ENCODE measurements around the gene WDFY3.

Gene WDFY3

DNA sequence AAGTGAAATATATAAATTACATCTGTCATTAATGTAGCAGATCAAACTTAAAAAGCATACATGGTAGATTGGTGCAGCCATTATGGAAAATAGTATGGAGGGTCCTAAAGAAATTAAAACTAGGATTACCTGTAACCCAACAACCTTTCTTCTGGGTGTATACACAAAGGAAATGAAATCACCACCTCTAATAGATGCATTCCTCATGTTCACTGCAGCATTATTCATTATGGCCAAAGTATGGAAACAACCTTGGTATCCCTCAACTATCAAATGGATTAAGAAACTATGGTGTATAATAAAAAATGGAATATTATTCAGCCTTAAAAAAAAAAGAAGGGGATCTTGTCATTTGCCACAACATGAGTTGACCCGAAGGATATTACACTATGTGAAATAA, 13.7 kb downstream of the WDFY3 start:
- DNase-seq (ENCODE audit: low read depth in 2 of 2) = no peak

DNA sequence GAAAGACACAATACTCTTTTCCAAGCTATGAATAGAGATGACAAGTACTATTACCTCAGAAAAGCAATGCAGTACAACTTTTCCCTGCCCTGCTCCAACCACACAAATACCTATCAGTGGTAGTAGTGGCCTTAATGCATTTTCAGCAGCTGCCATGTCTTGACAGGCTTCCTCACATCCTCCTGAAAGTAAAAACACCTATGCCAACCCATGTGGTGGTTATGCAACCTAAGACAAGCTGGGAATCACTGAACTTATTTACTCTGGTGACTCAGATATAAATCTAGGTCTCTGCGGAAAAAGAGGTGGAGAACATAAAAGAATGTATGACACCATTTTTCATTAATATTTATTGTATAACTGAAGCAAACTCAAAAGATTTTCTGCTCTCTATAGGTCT, 14.5 kb downstream of the WDFY3 start:
- DNase-seq (ENCODE audit: low read depth in 2 of 2) = no peak

DNA sequence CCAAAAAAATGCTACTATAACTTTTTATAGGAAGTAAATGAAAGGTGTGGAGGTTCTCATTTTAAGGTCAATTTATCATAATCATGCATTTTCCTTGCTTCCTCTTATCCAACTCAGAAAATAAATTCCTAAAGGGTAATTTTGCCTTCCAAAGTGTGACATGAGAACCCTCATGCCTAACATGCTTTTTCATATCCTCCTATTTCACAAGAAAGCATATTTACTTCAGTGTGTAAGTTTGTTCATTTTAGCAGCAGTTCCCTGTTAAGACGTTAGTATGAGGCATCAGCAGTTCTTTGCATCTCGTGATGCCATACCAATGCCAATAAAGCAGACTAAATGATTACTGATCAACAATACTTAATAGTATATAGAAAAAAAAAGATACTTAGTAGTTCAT, 18.4 kb downstream of the WDFY3 start:
- DNase-seq (ENCODE audit: low read depth in 2 of 2) = no peak

GRCh38 chr4:84944947-84945346, 21.5 kb downstream of the WDFY3 start:
- no peak for DNase-seq (ENCODE audit: low read depth in 2 of 2)

- DNase-seq (ENCODE audit: low read depth in 2 of 2) = no peak
Observed at GRCh38 chr4:84940960-84941359, 25.5 kb downstream of the WDFY3 start.

DNA sequence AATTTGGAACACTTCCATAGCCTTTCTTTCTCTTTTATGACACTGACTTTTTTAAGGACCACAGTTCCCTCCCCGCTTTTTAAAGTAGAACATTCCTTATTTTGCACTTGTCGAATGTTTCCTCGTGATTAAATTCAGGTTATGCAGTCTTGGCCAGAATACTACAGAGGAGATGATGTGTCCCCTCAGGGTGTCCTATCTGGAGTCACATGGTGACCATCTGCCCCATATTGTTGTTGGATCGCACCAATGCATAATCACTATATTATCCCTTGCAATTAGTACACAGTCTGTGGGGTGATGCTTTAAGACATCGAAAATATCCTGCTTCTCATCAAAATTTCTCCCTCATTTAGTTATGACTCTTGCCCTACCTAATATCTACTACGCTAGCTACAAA, 27.4 kb downstream of the WDFY3 start:
- DNase-seq (ENCODE audit: low read depth in 2 of 2) = no peak

DNA sequence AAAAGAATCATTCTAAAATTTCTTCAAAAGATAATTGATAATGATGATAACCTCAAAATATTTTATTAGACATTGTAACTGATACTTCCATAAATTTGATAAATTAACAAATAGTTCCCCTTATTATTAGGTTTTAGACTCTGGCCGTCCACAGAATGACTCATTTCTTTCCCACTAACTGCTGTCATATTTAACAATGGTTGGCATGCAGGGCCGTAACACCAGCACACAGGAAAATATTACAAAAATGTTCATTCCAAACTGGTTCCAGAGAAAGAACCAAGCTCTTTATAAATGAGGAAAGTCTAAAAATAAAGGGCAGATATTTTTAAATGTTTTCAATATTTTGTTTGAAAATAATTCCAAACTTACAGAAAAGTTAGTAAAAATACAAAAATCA, 28.2 kb downstream of the WDFY3 start:
- peak; percentile 54 for DNase-seq (ENCODE audit: low read depth in 2 of 2)

DNA sequence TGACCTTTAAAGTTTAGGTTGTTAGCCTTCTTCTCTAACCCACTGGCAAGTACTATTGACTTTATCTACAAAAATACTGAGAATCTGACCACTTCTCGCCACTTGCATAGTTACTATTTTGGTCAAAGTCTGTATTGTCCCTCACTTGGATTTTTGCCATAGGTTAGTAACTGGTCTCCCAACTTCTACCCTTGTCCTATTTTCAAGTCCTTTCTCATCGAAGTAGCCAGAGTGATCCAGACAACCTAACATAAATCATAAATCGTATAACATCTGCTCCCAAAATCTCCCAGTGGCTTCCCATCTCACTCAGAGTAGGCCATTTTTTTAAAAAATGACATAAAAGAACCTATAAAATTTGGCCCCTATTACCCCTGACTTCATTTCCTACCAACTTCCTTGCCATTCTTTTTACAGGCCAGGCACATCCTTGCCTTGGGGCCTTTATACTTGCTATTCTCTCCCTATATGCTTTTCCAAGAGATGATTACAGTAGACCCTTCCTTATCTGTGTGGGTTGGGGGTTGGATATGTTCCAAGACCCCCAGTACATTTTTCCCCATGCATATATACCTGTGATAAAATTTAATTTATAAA, 29.0 kb downstream of the WDFY3 start:
- no peak for DNase-seq (ENCODE audit: low read depth in 2 of 2)

GRCh38 chr4:84936123-84936522, 30.4 kb downstream of the WDFY3 start:
- DNase-seq (ENCODE audit: low read depth in 2 of 2) = no peak

DNA sequence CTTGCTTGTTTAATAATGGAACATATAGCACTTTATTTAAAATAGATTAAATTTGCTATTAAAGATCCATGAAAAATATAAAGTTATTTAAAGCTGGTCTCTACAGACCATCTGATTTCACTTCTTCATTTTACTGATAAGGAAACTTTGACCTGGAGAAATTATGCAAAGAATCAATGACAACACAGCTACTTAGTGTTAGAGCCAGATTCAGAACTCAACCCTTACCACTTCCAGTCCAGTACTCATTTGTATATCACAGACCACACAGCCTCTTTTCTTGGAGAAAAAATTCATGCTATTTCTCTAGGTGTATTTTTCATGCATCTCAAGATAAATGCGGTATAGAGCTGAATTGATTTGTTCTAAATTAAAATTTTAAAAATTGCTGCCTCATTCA, 34.0 kb downstream of the WDFY3 start:
- no peak for DNase-seq (ENCODE audit: low read depth in 2 of 2)

DNA sequence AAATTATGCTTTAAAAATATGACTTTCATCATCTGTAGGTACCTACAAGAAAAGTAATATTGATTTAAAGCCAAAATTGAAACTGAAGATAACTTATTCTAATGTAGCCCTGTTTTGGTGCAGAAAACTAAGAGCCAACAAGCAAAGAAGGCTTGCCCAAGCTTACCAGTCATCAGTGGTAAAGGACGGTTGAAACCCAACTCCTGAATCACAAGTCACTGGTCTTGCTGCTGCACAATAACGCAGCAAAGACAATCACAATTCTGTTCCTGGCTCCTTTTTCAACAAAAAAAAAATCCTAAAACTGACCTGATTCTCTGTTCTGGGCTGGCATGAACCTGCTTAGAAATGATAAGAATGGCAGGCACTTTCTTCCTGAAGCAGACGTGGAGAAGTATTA, 34.5 kb downstream of the WDFY3 start:
- no peak for DNase-seq (ENCODE audit: low read depth in 2 of 2)

DNA sequence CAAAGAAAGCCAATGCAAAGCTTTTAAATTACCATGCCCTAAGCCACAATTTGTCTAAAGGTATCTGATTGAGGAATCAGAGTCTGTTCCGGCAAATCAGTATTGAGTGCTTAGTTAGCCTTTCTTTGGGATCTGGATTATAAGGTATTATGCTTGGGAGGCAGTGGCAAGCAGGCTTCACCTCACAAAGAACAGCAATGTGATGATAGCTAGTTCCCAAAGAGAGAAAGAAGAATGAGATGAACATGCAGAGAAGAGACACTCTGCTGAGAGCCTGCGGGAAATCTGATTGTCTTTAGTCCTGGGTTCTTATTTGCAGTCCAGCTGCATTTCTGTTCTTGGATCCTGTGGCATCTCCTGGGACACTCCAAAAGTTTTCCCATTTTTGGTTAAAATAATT, 35.2 kb downstream of the WDFY3 start:
- no peak for DNase-seq (ENCODE audit: low read depth in 2 of 2)

DNA sequence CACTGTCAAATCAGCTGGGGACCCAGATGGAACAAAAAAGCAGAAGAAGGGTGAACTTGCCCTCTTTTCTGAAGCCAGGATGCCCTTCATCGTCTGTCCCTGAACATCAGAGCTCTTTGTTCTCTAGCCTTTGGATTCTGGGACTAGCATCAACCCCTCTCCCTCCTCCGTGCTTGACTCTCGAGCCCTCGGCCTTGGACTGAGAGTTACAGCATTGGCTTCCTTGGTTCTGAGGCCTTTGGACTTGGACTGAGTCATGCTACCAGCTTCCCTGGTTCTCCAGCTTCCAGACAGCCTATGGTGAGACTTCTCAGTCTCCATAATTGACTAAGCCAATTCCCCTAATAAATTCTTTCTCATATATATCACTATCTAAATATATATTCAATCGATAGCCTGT, 38.4 kb downstream of the WDFY3 start:
- DNase-seq (ENCODE audit: low read depth in 2 of 2) = no peak

- DNase-seq (ENCODE audit: low read depth in 2 of 2) = no peak
Observed at GRCh38 chr4:84927428-84927827, 39.1 kb downstream of the WDFY3 start.

DNA sequence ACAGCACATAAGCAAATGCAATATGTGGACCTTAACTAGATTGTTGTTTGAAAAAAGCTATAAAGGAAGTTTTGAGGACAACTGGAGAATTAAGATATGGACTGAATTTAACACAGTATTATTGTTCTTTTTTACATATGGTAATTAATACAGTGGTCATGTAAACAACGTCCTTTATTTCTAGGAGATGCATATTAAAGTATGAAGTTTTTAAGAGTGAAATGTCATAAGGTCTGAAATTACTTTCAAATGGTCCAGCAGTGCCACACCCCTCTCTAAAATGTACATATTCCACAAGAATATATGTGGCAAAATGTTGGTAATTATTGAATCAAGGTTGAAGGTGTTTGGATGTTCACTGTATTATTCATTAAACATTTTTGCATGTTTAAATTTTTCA, 40.9 kb downstream of the WDFY3 start:
- no peak for DNase-seq (ENCODE audit: low read depth in 2 of 2)

DNA sequence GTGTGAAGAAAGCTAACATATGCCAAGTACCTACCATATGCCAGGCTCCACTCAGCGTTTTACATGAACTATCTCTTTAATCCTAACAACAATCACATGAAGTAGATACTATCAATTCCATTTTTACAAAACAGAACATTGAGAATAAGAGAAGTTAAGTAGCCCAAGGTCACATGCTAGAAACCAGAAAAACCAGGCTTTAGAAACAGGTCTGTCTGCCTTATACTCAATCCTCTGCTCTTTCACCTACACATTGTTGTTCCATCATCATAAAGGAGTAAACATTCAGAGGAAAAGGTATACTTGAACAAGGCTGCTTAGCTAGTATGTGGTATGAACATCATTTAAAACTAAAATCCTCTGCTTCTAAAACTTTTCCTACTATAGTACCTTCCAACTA, 42.1 kb downstream of the WDFY3 start:
- no peak for DNase-seq (ENCODE audit: low read depth in 2 of 2)

GRCh38 chr4:84920617-84921016, 45.9 kb downstream of the WDFY3 start:
- peak; percentile 49 to 53 for DNase-seq (ENCODE audit: low read depth in 2 of 2)

- no peak for DNase-seq (ENCODE audit: low read depth in 2 of 2)
Observed at GRCh38 chr4:84917869-84918600, 48.5 kb downstream of the WDFY3 start.

DNA sequence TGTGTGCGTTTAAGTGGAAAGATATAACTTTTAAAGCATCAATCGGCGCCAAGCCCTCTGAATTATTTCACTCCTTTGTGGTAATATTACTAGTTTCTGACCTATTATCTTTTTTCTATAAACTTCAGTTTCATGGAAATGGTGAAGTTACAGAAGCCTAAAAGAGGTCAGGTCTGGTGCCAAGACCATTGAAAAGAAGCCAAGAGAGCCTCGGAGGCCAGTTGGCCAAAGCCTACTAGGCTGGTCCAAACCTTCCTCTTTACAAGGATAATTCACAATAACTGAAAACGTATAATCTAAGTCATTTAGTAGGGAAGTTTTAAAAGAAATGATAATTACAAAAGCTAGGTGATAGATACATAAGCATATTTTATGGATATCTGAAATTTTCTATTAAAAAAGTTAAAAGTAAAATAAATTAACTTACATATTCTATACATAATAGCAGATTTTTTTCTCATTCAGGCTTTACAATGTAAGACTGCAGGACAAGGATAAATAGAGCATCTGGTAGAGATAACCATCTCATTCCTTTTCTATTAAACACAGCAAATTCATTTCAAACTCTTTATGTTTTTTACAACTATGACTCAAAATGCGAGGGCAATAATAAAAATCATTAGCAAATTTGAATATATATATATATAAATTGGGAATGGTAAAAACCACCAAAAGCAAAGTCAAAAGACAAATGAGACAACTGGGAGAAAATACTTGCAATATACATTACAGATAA, 49.2 kb downstream of the WDFY3 start:
- DNase-seq (ENCODE audit: low read depth in 2 of 2) = peak in 1 of 2 experiments; percentile 11

DNA sequence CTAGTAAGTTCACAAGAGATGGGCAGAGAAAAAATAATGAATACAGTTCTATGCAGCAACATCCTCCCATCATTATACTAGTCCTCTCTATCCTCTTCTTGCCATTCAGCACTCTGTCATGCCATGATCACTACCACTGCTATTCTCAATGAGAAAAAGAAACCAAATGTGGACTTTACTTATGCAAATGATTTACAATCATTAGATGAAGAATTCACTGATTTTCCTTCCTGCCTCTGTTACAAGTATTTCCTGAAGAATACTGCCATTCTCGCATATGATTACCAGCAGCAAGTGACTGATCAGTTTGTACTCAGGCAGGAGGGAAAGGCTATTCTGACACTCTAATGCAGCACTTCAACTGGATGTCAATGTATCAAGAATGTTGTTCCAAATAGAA, 50.3 kb downstream of the WDFY3 start:
- no peak for DNase-seq (ENCODE audit: low read depth in 2 of 2)

GRCh38 chr4:84915396-84915780, 51.1 kb downstream of the WDFY3 start:
- no peak for DNase-seq (ENCODE audit: low read depth in 2 of 2)

- no peak for DNase-seq (ENCODE audit: low read depth in 2 of 2)
Observed at GRCh38 chr4:84914686-84915395, 51.6 kb downstream of the WDFY3 start.

- DNase-seq (ENCODE audit: low read depth in 2 of 2) = no peak
Observed at GRCh38 chr4:84913176-84913575, 53.3 kb downstream of the WDFY3 start.

All from fibroblast of skin of left quadriceps (primary cell).